Aorta (tissue), 5 donors: ENCODE data around the gene LEPROT. TPM values are rescaled to one million over a fixed set of nuclear protein-coding genes. Genes with fewer than 3 reads are reported as not detected.

Experiments used
- ATAC-seq: fragments of 200-7000 bp; cut with Tn5 transposase; one replicate; pipeline ENCODE4 v1.9.1; 2022; ENCODE audit warnings: moderate library complexity; ENCODE audit not compliant: low FRiP score
- DNase-seq, 2 donors: peaks; one replicate each; pipeline ENCODE4 v3.0.0-alpha.2; 2020
- H3K27ac ChIP-seq, 2 donors: one replicate each; pipeline ENCODE4 v1.5.1; 2013; ENCODE audit warnings: low read length in 2 of 2, mild to moderate bottlenecking in 2 of 2, moderate library complexity in 2 of 2, control low read depth in 1 of 2, inconsistent platforms in 1 of 2, low read depth in 1 of 2
- H3K27me3 ChIP-seq, 2 donors: one replicate each; pipeline ENCODE4 v1.6.1; 2013; ENCODE audit warnings: control low read depth in 1 of 2, low read length in 1 of 2, mild to moderate bottlenecking in 1 of 2, moderate library complexity in 1 of 2; ENCODE audit not compliant: insufficient read depth in 2 of 2, control insufficient read depth in 1 of 2
- H3K36me3 ChIP-seq, 2 donors: one replicate each; pipeline ENCODE4 v1.6.1; 2013; ENCODE audit warnings: control low read depth in 1 of 2, low read length in 1 of 2, mild to moderate bottlenecking in 1 of 2; ENCODE audit not compliant: insufficient read depth in 2 of 2, control insufficient read depth in 1 of 2
- H3K4me1 ChIP-seq, 2 donors: one replicate each; pipeline ENCODE4 v1.6.1; 2013; ENCODE audit warnings: low read length in 2 of 2, control low read depth in 1 of 2, mild to moderate bottlenecking in 1 of 2, moderate library complexity in 1 of 2; ENCODE audit not compliant: insufficient read depth in 2 of 2, control insufficient read depth in 1 of 2
- H3K4me3 ChIP-seq, 2 donors: one replicate each; pipeline ENCODE4 v1.5.1; 2013; ENCODE audit warnings: low read length in 2 of 2, control low read depth in 1 of 2, mild to moderate bottlenecking in 1 of 2
- H3K9me3 ChIP-seq: one replicate; pipeline ENCODE4 v1.6.1; 2013; ENCODE audit warnings: mild to moderate bottlenecking, low read length; ENCODE audit not compliant: control insufficient read depth
- WGBS, 2 donors: extraction: QIAGEN DNeasy Blood & Tissue Kit; methylation state at CpG; one replicate each; pipeline ENCODE4 v1.1.7; 2013; 5-methylcytosine and 5-hydroxymethylcytosine counted together
- intact Hi-C, 2 donors: fragments of 100-400 bp; cut with DNase I; formaldehyde crosslinking; loops; one replicate each; pipeline versions ENCODE4 v1.14.2 to v1.15.0; 2022
- polyA plus RNA-seq, 2 donors: library from polyadenylated mRNA; stranded (reverse); fragments of 200-250 nt; gene quantifications; one replicate each; pipeline ENCODE4 v1.2.3, GENCODE V29; 2013
- total RNA-seq, 2 donors: library from RNA; stranded (reverse); fragmentation: NEBNext Ultra II Directional; extraction: Animal tissue kit (Norgen Biotek cat#: 25700); gene quantifications; one replicate each; pipeline ENCODE4 v1.2.1, GENCODE V29; 2021
- donor health status: healthy with polysubstance abuse.
- donor health status: Bipolar disorder and iron deficiency.
- donor health status: DM: no; HTN: no; CAD: no.
- donor health status: DM: no; HTN: no; CAD: no.
- donor health status: DM: yes; HTN: yes; CAD: no.

Gene LEPROT
- total and polyA plus RNA-seq, 4 donors = 48.5 to 136 (median 91.4) TPM

DNA sequence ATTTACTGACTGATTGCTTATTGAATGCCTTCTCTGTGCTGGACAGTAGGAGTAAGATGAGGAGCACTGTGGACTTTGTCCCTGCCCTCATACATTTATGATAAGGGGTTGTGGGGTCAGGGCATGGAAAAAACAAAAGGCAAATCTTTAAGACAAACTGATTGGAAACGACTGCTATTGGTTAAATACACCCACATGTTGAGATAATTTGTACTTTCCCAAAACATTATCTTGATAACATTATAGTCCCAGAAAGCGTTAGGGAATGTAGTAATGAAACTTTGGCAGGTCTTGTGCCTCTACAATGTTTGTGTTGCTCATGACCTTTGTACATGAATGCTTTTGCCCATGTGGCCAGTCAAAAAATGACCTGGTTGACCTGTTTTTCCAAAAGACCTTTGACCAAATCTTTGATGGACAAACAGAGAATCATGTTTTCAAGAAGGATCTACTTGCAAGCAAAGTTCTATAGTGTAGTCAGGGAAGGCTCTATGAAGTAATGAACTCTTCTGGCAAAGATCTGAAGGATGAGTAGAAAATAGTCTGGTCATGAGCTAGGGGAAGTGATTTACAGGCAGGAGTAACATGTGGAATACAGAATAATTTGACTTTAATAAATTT lies 50.9 kb downstream of the LEPROT start:
- no peaks in the 10 kb centered on the region for H3K9me3 ChIP-seq
- H3K27me3 ChIP-seq = no peaks in the 10 kb centered on the region
- H3K4me3 ChIP-seq = no peak overlapping the region
- DNase-seq = no peak
- no peaks in the 10 kb centered on the region for H3K36me3 ChIP-seq
- peak; percentile 67 for ATAC-seq
- H3K27ac ChIP-seq = no peak overlapping the region
- intact Hi-C loops = no loop called here
- WGBS, 2 donors = 34 to 48% methylated on average over 2 of the region's 2 CpGs
- H3K4me1 ChIP-seq = peaks cover 0 to 3% of the 10 kb centered on the region in 2 donors

DNA sequence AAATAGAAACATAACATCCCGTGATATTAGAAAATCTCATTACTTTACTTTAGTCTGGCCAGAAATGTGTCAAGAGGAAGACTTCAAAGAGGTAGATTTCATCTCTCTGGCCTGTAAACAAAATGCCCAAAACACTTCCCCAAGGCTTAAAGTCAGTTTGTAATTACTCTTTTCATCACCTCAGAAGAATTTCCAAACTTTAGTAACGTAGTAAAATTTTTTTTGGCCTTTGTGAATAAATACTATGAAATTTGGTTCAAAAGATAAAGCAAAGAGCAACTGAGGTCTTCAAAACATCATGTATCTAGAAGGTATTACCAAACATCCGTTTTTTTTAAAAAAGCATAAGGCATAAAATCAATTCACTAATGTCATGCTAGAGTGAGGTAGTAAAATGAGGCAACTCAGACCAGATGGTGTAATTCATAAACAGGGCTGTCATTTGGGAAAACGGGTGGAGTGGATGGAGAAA lies 51.4 kb downstream of the LEPROT start:
- 53 to 64% methylated on average over 4 of the region's 4 CpGs for WGBS, 2 donors

DNA sequence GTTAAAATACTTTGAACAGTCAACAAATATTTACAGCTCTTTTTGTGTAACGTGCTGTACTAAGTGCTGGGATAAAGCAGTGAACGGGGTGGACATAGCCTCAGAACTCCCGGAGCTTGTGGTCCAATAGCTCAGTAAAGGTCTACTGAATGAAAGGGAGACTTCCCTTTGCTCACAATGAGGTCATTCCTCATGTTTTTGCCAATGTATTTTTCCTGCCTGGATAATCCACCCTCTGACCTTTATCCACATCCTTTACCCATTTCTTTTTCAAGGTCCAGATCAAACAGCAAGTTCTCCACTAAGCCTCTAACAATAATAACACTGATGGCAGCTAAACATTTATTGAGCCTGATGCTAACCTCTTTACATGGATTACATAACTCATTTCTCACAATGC lies 55.9 kb downstream of the LEPROT start:
- H3K27me3 ChIP-seq = no peaks in the 10 kb centered on the region
- WGBS, 2 donors = 61 to 75% methylated on average over 3 of the region's 3 CpGs
- ATAC-seq = no peak
- peaks cover 0 to 2% of the 10 kb centered on the region in 2 donors for H3K4me1 ChIP-seq
- H3K36me3 ChIP-seq = no peaks in the 10 kb centered on the region
- H3K4me3 ChIP-seq = no peak overlapping the region
- intact Hi-C loops = no loop called here
- no peak for DNase-seq
- H3K9me3 ChIP-seq = no peaks in the 10 kb centered on the region
- H3K27ac ChIP-seq = no peak overlapping the region

More for the DNA sequence above, 51.4 kb downstream of the LEPROT start:
- ATAC-seq = peak; percentile 59
- H3K4me3 ChIP-seq = no peak overlapping the region
- H3K27me3 ChIP-seq = no peaks in the 10 kb centered on the region
- intact Hi-C loops = no loop called here
- H3K9me3 ChIP-seq = no peaks in the 10 kb centered on the region
- no peak for DNase-seq
- peaks cover 0 to 3% of the 10 kb centered on the region in 2 donors for H3K4me1 ChIP-seq
- H3K27ac ChIP-seq = no peak overlapping the region
- H3K36me3 ChIP-seq = no peaks in the 10 kb centered on the region

DNA sequence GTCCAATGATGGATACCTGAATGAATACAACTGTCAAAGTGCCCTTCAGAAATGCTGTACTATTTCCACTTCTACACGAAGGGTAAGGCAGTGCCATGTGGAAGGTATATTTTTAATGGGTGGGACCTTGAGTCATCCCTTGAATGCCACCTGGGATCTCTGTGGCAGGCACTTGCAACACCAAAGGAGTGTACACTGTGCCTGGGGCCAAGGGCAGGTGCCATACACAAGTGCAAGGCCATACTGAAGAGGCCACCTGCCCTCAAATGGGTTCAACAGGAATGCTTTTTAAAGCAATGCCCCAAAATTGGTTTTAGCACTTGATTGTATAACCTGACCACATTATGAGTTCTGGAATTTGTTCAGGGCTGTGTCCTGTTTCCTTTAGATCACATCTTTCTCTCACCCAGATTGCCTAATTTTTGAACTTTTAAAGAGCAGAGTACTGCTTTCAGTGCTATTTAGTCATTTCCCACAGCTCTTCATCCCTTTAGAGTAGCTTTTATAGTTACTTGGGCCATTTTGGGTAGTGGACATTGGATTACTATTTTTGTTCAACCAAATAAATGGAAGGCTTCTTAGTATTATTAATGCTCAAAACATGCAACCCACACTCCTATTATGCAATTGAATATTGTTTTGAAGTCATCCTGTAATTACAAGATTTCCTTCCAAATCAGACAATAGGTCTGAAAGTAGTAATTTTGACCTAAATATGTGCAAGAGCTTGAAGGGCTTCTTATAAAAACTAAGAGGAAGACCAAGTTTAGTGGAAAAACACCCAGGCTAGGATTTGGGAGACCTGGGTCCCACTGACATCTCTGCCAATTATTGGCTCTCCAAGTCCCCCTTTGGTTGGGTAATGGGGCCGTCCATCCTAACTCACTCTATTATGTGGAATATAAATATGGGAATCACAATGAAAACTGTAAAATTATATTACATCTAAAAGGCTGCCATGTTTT lies 57.2 kb downstream of the LEPROT start:
- 81 to 83% methylated on average over 2 of the region's 2 CpGs for WGBS, 2 donors

DNA sequence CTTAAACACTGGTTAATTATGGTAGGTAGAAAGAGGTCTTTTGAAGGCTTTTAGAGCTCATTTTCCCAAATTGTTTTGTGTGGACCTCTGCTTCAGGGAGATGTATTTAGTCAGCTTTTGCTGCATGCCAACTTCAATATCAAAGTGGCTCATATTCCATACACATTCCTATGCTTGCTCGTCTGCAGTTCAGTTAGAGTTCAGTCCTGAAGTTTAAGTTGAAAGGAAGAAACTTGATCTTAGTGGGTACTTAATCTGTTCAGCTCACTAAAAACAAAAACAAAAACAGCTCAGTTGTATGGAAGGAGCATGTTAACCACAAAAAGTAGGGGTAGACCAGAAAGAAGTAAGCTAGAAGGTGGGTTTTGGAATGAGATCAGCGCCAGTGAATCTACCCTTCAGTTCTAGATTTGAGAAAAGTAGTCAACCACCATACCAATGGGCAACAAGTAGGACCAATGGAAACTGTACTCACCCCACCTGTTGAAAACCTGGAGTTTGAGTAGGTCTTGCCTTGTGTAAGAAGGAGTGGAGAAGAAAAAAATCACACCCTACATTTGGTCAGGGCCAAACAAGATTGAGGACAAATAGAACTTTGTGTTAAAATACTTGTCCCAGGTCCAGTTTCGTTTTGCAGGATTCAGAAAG lies 58.0 kb downstream of the LEPROT start:
- Histone ChIP-seq H3K27ac (no peak overlapping the region), H3K4me3 (no peak overlapping the region), H3K27me3 (no peaks in the 10 kb centered on the region), H3K9me3 (no peaks in the 10 kb centered on the region), H3K36me3 (no peaks in the 10 kb centered on the region), H3K4me1 (peaks cover 0 to 2% of the 10 kb centered on the region in 2 donors)
- DNase-seq (no peak), ATAC-seq (no peak)
- intact Hi-C loops = no loop called here
- 48 to 51% methylated on average over 3 of the region's 3 CpGs for WGBS, 2 donors

More for the DNA sequence above, 57.2 kb downstream of the LEPROT start:
- no peaks in the 10 kb centered on the region for H3K36me3 ChIP-seq
- no peak overlapping the region for H3K4me3 ChIP-seq
- DNase-seq (no peak), ATAC-seq (peak; percentile 15)
- no peaks in the 10 kb centered on the region for H3K9me3 ChIP-seq
- intact Hi-C loops = no loop called here
- no peak overlapping the region for H3K27ac ChIP-seq
- peaks cover 0 to 2% of the 10 kb centered on the region in 2 donors for H3K4me1 ChIP-seq
- no peaks in the 10 kb centered on the region for H3K27me3 ChIP-seq

DNA sequence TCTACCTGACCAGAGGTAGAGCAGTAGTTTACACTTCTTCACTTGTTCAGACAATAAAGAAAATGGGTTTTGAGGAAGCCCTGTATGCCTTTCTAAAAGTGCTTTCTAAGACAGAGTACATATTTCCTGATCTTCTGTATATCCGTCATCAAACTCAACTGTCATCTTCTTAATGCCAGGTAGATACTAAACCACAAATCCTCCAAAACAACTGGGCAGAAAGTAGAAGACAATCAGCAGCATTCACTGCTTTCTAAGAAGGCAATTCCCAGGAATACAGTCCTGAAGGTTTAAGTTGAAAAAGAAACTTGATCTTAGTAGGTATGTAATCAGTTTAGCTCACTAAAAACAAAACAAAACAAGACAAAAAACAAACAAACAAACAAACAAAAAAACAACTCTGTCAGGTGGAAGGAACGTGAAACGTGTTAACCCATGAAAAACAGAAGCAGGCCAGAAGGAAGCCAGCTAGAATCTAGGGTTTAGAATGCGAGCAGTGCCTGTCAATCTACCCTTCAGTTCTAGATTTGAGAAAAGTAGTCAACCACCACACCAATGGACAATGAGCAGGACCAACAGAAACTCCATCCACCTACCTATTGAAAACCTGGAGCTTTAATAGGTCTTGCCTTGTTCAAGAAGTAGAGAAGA lies 59.2 kb downstream of the LEPROT start:
- H3K9me3 ChIP-seq = no peaks in the 10 kb centered on the region
- intact Hi-C loops = no loop called here
- H3K27ac ChIP-seq = no peak overlapping the region
- WGBS, 2 donors = 88% methylated on average over 4 of the region's 4 CpGs
- peaks cover 0 to 2% of the 10 kb centered on the region in 2 donors for H3K4me1 ChIP-seq
- no peaks in the 10 kb centered on the region for H3K27me3 ChIP-seq
- no peaks in the 10 kb centered on the region for H3K36me3 ChIP-seq
- ATAC-seq (no peak), DNase-seq (no peak)
- H3K4me3 ChIP-seq = no peak overlapping the region

DNA sequence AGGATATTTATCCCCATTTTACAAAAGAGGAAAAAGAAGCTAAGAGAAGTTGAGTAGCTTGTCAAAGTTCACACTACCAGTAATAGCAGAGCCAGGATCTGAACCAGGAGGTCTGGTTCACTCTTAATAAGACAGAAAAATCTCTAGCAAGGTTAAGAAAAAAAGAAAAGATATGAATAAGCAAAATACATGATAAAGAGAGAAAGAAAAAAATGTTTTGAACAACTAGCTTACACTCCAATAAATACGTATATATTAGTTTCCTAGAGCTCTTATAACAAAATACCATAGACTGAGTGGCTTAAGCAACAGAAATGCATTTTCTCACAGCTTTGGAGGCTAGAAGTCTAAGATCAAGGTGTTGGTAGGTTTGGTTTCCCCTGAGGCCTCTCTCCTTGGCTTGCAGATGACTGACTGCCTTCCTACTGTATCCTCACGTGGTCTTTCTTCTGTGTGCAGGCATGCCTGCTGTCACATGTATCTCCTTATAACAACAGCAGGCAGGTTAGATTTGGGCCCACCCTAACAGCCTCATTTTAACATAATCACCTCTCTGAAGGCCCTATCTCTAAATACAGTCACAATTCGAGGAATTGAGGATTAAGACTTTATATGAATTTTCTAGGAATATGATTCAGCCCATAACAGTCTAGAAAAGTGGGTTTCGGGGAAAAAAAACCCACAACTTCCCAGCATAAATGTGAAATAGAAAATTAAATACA lies 60.4 kb downstream of the LEPROT start:
- no peaks in the 10 kb centered on the region for H3K9me3 ChIP-seq
- H3K36me3 ChIP-seq = no peaks in the 10 kb centered on the region
- H3K27ac ChIP-seq = no peak overlapping the region
- no peaks in the 10 kb centered on the region for H3K27me3 ChIP-seq
- DNase-seq = no peak
- peaks cover 0 to 2% of the 10 kb centered on the region in 2 donors for H3K4me1 ChIP-seq
- H3K4me3 ChIP-seq = no peak overlapping the region
- intact Hi-C loops = no loop called here
- ATAC-seq = no peak
- WGBS, 2 donors = 73 to 78% methylated on average over 4 of the region's 4 CpGs
